OCI-LY1 (cell line): Measurements from ENCODE around the gene SLC12A4.

ENCODE experiments used
- H2AFZ ChIP-seq: fragments of 200-600 bp; sonication (generic), shearing (Covaris generic); 2 replicates; pipeline ENCODE4 v1.6.0; 2014; ENCODE audit warnings: antibody characterized with exemption, mild to moderate bottlenecking, low read length
- H3F3A ChIP-seq: fragments of 200-600 bp; sonication (generic), shearing (Covaris generic); 2 replicates; pipeline ENCODE4 v1.6.0; 2014; ENCODE audit warnings: mild to moderate bottlenecking, antibody characterized with exemption, low read length, moderate library complexity; ENCODE audit not compliant: insufficient read depth
- H3K27ac ChIP-seq: fragments of 200-600 bp; sonication (generic); 2 replicates; pipeline ENCODE4 v1.5.1; 2014; ENCODE audit warnings: low read length, mixed run types, mild to moderate bottlenecking, low read depth; ENCODE audit not compliant: poor library complexity, severe bottlenecking
- H3K27me3 ChIP-seq: fragments of 200-600 bp; sonication (generic); 2 replicates; pipeline ENCODE4 v1.6.0; 2014; ENCODE audit warnings: antibody characterized with exemption, mild to moderate bottlenecking, low read length, moderate library complexity; ENCODE audit not compliant: insufficient read depth
- H3K36me3 ChIP-seq: fragments of 200-600 bp; sonication (generic); 2 replicates; pipeline ENCODE4 v1.6.1; 2014; ENCODE audit warnings: mild to moderate bottlenecking, antibody characterized with exemption, low read length, moderate library complexity, mixed read lengths; ENCODE audit not compliant: insufficient read depth
- H3K4me1 ChIP-seq: fragments of 200-600 bp; sonication (generic); 2 replicates; pipeline ENCODE4 v1.5.1; 2014; ENCODE audit warnings: mild to moderate bottlenecking, low read length, moderate library complexity; ENCODE audit not compliant: insufficient read depth, severe bottlenecking
- H3K4me2 ChIP-seq: fragments of 200-600 bp; sonication (generic), shearing (Covaris generic); 2 replicates; pipeline ENCODE4 v1.6.1; 2014; ENCODE audit warnings: low read length
- H3K4me3 ChIP-seq: fragments of 200-600 bp; sonication (generic); 2 replicates; pipeline ENCODE4 v1.5.1; 2014; ENCODE audit warnings: low read length, low read depth, mild to moderate bottlenecking, mixed read lengths; ENCODE audit not compliant: poor library complexity, severe bottlenecking
- H3K79me2 ChIP-seq: fragments of 200-600 bp; shearing (Covaris generic); 2 replicates; pipeline ENCODE4 v1.6.1; 2016; ENCODE audit warnings: mixed run types, low read length, mixed read lengths; ENCODE audit not compliant: insufficient read depth
- H3K9ac ChIP-seq: fragments of 200-600 bp; sonication (generic), shearing (Covaris generic); 2 replicates; pipeline ENCODE4 v1.6.1; 2014; ENCODE audit warnings: mild to moderate bottlenecking, low read length, mixed read lengths
- H3K9me2 ChIP-seq: fragments of 200-600 bp; sonication (generic), shearing (Covaris generic); 2 replicates; pipeline ENCODE4 v1.6.1; 2014; ENCODE audit warnings: low read depth, mild to moderate bottlenecking, low read length, mixed read lengths
- H3K9me3 ChIP-seq: fragments of 200-600 bp; shearing (Covaris generic); 2 replicates; pipeline ENCODE4 v1.6.1; 2014; ENCODE audit warnings: low read length, mixed read lengths
- H4K20me1 ChIP-seq: fragments of 200-600 bp; sonication (generic), shearing (Covaris generic); 2 replicates; pipeline ENCODE4 v1.6.0; 2016; ENCODE audit warnings: mild to moderate bottlenecking, low read length; ENCODE audit not compliant: insufficient read depth
- EZH2 ChIP-seq: fragments of 200-600 bp; sonication (generic), shearing (Covaris generic); IDR thresholded peaks from 2 replicates; pipeline ENCODE4 v1.8.0; 2017; ENCODE audit warnings: borderline replicate concordance, mixed run types, mild to moderate bottlenecking, antibody characterized with exemption, low read length, moderate library complexity, mixed read lengths
- TF ChIP-seq, protein P1 (sequence below): fragments of 200-600 bp; sonication (generic), shearing (Covaris generic); IDR thresholded peaks from 2 replicates; pipeline ENCODE4 v1.5.1; 2017; ENCODE audit warnings: mild to moderate bottlenecking, antibody characterized with exemption, low read length, moderate library complexity, mixed read lengths

Gene SLC12A4

GRCh38 chr16:67988675-67989074 is 20.2 kb upstream of the SLC12A4 start:
- TF ChIP-seq, protein P1, sequence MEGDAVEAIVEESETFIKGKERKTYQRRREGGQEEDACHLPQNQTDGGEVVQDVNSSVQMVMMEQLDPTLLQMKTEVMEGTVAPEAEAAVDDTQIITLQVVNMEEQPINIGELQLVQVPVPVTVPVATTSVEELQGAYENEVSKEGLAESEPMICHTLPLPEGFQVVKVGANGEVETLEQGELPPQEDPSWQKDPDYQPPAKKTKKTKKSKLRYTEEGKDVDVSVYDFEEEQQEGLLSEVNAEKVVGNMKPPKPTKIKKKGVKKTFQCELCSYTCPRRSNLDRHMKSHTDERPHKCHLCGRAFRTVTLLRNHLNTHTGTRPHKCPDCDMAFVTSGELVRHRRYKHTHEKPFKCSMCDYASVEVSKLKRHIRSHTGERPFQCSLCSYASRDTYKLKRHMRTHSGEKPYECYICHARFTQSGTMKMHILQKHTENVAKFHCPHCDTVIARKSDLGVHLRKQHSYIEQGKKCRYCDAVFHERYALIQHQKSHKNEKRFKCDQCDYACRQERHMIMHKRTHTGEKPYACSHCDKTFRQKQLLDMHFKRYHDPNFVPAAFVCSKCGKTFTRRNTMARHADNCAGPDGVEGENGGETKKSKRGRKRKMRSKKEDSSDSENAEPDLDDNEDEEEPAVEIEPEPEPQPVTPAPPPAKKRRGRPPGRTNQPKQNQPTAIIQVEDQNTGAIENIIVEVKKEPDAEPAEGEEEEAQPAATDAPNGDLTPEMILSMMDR: no peak
- no peak for TF ChIP-seq EZH2
- Histone ChIP-seq H3K9me2 (no peaks in the 10 kb centered on the region), H3K9me3 (no peaks in the 10 kb centered on the region), H3K27ac (no peak overlapping the region), H4K20me1 (no peaks in the 10 kb centered on the region), H3K9ac (no peak overlapping the region), H3K4me3 (no peak overlapping the region), H3F3A (no peaks in the 10 kb centered on the region), H3K4me1 (peaks cover 26% of the 10 kb centered on the region), H3K36me3 (no peaks in the 10 kb centered on the region), H2AFZ (no peak overlapping the region), H3K4me2 (no peak overlapping the region), H3K79me2 (no peaks in the 10 kb centered on the region), H3K27me3 (no peaks in the 10 kb centered on the region)

- no peaks in the 10 kb centered on the region for H3F3A ChIP-seq
Observed at GRCh38 chr16:67987460-67988160, 19.2 kb upstream of the SLC12A4 start.

DNA sequence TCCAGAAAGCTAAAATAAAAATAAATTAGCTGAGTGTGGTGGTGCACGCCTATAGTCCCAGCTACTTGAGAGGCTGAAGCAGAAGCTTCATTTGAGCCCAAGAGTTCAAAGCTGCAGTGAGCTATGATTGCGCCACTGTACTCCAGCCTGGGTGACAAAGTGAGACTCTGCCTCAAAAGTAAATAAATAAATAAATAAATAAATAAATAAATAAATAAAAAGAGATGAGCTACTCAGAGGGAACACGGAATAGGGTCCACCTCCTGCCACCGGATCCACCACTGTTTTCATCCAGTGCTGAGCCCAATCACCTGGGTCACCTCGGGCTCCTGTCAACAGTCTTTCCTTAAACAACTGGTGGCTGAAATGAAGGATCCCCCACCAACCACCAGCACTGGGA is 18.5 kb upstream of the SLC12A4 start:
- Histone ChIP-seq H3K9me2 (no peaks in the 10 kb centered on the region), H3K36me3 (no peaks in the 10 kb centered on the region), H3K4me2 (no peak overlapping the region), H3K27me3 (no peaks in the 10 kb centered on the region), H3K4me3 (no peak overlapping the region), H2AFZ (no peak overlapping the region), H3K4me1 (peaks cover 15% of the 10 kb centered on the region), H3K9ac (no peak overlapping the region), H3K9me3 (no peaks in the 10 kb centered on the region), H3K27ac (no peak overlapping the region), H3K79me2 (no peaks in the 10 kb centered on the region), H4K20me1 (no peaks in the 10 kb centered on the region), H3F3A (no peaks in the 10 kb centered on the region)
- TF ChIP-seq EZH2: no peak
- TF ChIP-seq, protein P1: no peak

More at GRCh38 chr16:67987460-67988160, 19.2 kb upstream of the SLC12A4 start:
- Histone ChIP-seq H2AFZ (no peak overlapping the region), H3K4me2 (no peak overlapping the region), H3K9ac (no peak overlapping the region), H3K79me2 (no peaks in the 10 kb centered on the region), H3K27me3 (no peaks in the 10 kb centered on the region), H3K36me3 (no peaks in the 10 kb centered on the region), H4K20me1 (no peaks in the 10 kb centered on the region), H3K9me3 (no peaks in the 10 kb centered on the region), H3K4me3 (no peak overlapping the region), H3K4me1 (peaks cover 16% of the 10 kb centered on the region), H3K9me2 (no peaks in the 10 kb centered on the region), H3K27ac (no peak overlapping the region)
- no peak for TF ChIP-seq EZH2
- TF ChIP-seq, protein P1: no peak
